Measurements from ENCODE around the gene UBE2E1. TPM values are rescaled to one million over a fixed set of nuclear protein-coding genes. Genes with fewer than 3 reads are reported as not detected.
"Not testable (repeated sequence)": the region's sequence is repeated elsewhere in the genome, so short reads cannot be mapped to it uniquely, and the experiment has no call there.

UBE2E1 gene
- total RNA-seq, 2 donors from 2014 or later, result 61.4 to 86.9 TPM

DNA sequence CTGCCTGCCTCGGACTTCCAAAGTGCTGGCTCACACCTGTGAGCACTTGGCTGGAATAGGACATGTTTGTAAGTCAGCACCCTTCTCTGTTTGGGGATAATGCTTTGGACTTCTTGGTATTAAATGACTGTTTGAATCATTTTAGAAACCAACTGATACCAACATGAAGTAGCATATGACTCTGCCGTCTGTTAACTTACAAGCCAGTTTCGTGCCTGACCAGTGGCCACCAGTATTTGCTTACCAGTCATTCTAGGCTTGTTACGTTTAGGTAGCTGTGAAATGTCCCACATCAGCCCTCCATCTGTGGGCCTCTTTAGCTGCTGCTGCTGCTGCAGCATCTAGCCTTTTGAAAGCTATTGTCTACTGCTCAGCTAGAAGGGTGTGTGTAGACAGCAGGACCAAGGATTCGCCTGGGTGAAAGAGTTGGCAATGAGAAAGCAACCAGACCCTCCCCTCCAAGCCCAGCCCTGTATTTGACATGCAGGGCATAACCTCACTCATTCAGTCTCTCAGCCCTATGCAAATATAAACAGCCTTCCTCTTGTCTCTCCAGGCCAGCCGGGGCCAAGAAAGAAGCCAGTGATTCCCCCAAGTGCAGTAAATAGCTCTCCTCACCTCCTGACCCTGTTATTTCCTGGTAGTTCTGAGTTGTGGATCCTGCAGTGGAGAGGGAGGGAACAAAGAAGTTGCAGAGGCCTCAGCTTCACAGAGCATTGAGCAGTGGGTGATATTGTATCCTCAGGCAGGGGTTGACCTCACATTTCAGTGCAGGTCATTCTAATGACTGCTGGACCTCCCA lies 60.0 kb downstream of the UBE2E1 start:
- Mint-ChIP-seq H3K27me3 (no peaks in the 10 kb centered on the region), H3K36me3 (ENCODE audit: low read depth) (peaks cover 27% of the 10 kb centered on the region), H3K9me3 (no peaks in the 10 kb centered on the region), H3K4me3 (no peak overlapping the region), H3K4me1 (peaks cover 27% of the 10 kb centered on the region), H3K27ac (no peak overlapping the region)
- peak; percentile 16 for ATAC-seq (replicated peaks)

- no peaks in the 10 kb centered on the region for H3K9me3 Mint-ChIP-seq
- peaks cover 23% of the 10 kb centered on the region for H3K4me1 Mint-ChIP-seq
- H3K27ac Mint-ChIP-seq, result peak overlapping the region; percentile 4
- peaks cover 20% of the 10 kb centered on the region for H3K36me3 Mint-ChIP-seq (ENCODE audit: low read depth)
- H3K27me3 Mint-ChIP-seq, result no peaks in the 10 kb centered on the region
- H3K4me3 Mint-ChIP-seq, result no peak overlapping the region
- no peak for ATAC-seq (replicated peaks)
Measured at GRCh38 chr3:23867400-23867799, 61.6 kb downstream of the UBE2E1 start.

GRCh38 chr3:23867838-23868237 lies 62.1 kb downstream of the UBE2E1 start:
- H3K27me3 Mint-ChIP-seq, result no peaks in the 10 kb centered on the region
- H3K9me3 Mint-ChIP-seq, result no peaks in the 10 kb centered on the region
- H3K4me1 Mint-ChIP-seq, result peaks cover 21% of the 10 kb centered on the region
- H3K27ac Mint-ChIP-seq, result peak overlapping the region; percentile 4
- peaks cover 20% of the 10 kb centered on the region for H3K36me3 Mint-ChIP-seq (ENCODE audit: low read depth)
- no peak overlapping the region for H3K4me3 Mint-ChIP-seq
- no peak for ATAC-seq (replicated peaks)

DNA sequence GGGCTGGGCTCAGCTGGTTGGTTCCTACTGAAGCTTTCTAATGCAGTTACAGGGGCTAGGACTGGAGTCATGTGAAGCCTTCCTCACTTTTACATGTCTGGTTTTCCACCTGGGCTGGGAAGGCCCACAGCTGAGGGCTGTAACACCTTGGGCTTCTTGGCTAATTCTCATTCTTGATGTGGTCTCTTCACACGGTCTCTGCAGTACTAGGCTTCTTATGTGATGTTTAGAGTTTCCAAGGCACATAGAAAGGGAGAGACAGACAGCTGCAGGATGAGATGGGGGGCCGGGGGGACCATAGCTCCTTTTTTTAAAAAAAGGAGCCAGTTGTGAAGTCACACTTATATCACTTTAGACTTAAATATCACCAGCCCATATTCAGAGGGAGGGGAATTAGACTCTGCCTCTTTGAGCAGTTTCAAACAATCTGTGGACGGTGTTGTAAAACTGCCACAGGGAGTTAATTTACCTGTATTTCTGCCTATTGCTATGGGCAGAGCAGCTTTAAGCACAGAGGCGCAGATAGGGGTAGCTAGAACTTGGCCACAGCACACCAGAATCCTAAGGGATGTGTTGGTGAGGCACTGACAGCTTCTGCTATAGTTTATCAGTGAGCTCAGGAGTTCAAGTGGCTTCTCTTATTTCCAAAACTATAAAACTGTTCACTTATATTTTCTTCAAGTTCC lies 64.4 kb downstream of the UBE2E1 start:
- Mint-ChIP-seq H3K36me3 (ENCODE audit: low read depth) (peaks cover under 1% of the 10 kb centered on the region), H3K27ac (no peak overlapping the region), H3K27me3 (no peaks in the 10 kb centered on the region), H3K4me3 (no peak overlapping the region), H3K4me1 (peaks cover 8% of the 10 kb centered on the region), H3K9me3 (no peaks in the 10 kb centered on the region)
- no peak for ATAC-seq (replicated peaks)

DNA sequence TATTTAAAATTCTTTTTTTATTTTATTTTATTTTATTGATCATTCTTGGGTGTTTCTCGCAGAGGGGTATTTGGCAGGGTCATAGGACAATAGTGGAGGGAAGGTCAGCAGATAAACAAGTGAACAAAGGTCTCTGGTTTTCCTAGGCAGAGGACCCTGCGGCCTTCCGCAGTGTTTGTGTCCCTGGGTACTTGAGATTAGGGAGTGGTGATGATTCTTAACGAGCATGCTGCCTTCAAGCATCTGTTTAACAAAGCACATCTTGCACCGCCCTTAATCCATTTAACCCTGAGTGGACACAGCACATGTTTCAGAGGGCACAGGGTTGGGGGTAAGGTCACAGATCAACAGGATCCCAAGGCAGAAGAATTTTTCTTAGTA lies 64.9 kb downstream of the UBE2E1 start:
- not testable (repeated sequence) for H3K9me3 Mint-ChIP-seq; H3K4me1 Mint-ChIP-seq; H3K4me3 Mint-ChIP-seq; ATAC-seq (replicated peaks); H3K27me3 Mint-ChIP-seq; H3K27ac Mint-ChIP-seq; H3K36me3 Mint-ChIP-seq (ENCODE audit: low read depth)

DNA sequence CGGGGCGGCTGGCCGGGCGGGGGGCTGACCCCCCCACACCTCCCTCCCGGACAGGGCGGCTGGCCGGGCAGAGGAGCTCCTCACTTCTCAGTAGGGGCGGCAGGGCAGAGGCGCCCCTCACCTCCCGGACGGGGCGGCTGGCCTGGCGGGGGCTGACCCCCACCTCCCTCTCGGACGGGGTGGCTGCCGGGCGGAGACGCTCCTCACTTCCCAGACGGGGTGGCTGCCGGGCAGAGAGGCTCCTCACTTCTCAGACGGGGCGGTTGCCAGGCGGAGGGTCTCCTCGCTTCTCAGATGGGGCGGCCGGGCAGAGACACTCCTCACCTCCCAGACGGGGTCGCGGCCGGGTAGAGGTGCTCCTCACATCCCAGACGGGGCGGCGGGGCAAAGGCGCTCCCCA lies 65.6 kb downstream of the UBE2E1 start:
- H3K9me3 Mint-ChIP-seq; H3K27ac Mint-ChIP-seq; ATAC-seq (replicated peaks); H3K36me3 Mint-ChIP-seq (ENCODE audit: low read depth); H3K27me3 Mint-ChIP-seq; H3K4me1 Mint-ChIP-seq; H3K4me3 Mint-ChIP-seq: not testable (repeated sequence)

DNA sequence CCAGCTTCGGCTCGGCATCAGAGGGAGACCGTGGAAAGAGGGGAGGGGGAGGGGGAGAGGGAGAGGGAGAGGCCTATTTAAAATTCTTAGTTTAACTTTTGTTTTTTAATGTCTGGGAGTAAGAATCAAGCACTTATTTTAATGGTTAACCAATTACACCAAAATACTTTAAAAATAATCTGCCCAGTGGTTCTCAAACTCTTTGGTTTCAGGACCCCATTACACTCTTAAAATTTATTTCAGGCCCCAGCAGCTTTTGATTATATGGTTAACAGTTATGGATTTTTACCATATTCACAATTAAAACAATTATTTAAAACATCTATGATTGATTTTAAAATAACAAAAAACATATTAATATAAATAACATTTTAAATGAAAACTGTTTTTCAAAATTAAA lies 66.6 kb downstream of the UBE2E1 start:
- H3K9me3 Mint-ChIP-seq, result no peaks in the 10 kb centered on the region
- ATAC-seq (replicated peaks), result no peak
- H3K27ac Mint-ChIP-seq, result no peak overlapping the region
- H3K4me3 Mint-ChIP-seq, result no peak overlapping the region
- peaks cover 9% of the 10 kb centered on the region for H3K4me1 Mint-ChIP-seq
- no peaks in the 10 kb centered on the region for H3K27me3 Mint-ChIP-seq
- no peaks in the 10 kb centered on the region for H3K36me3 Mint-ChIP-seq (ENCODE audit: low read depth)

DNA sequence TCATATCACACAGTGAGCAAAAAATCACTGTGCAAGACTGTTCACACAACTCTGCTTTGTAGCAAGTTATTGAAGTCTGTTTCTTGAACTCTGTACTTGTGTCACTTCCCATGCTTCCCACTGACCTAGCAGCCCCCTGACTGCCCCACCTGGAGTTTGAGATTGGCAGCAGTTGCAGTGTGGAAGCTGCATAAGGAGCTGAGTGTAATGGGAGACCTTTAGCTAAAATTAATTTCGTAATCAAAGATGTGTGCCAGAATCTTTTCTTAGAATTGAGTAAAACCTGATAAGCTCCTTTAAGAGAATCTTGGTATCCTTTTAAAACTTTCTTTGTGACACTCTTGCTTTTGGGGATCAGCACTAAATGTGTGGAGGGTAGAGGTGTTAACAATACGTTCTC lies 68.2 kb downstream of the UBE2E1 start:
- Mint-ChIP-seq H3K27ac (no peak overlapping the region), H3K9me3 (no peaks in the 10 kb centered on the region), H3K27me3 (no peaks in the 10 kb centered on the region), H3K4me3 (no peak overlapping the region), H3K4me1 (peaks cover 11% of the 10 kb centered on the region), H3K36me3 (ENCODE audit: low read depth) (no peaks in the 10 kb centered on the region)
- ATAC-seq (replicated peaks), result no peak

GRCh38 chr3:23874359-23875112 lies 68.8 kb downstream of the UBE2E1 start:
- Mint-ChIP-seq H3K4me3 (no peak overlapping the region), H3K4me1 (peaks cover 11% of the 10 kb centered on the region), H3K36me3 (ENCODE audit: low read depth) (no peaks in the 10 kb centered on the region), H3K27ac (no peak overlapping the region), H3K9me3 (no peaks in the 10 kb centered on the region), H3K27me3 (no peaks in the 10 kb centered on the region)
- ATAC-seq (replicated peaks), result no peak

- Mint-ChIP-seq H3K27me3 (no peaks in the 10 kb centered on the region), H3K36me3 (ENCODE audit: low read depth) (no peaks in the 10 kb centered on the region), H3K4me1 (peaks cover 13% of the 10 kb centered on the region), H3K27ac (no peak overlapping the region), H3K9me3 (no peaks in the 10 kb centered on the region), H3K4me3 (no peak overlapping the region)
- no peak for ATAC-seq (replicated peaks)
Measured at GRCh38 chr3:23875113-23875725, 69.5 kb downstream of the UBE2E1 start.

GRCh38 chr3:23876923-23877322 lies 71.2 kb downstream of the UBE2E1 start:
- ATAC-seq (replicated peaks), result no peak
- Mint-ChIP-seq H3K4me1 (peaks cover 13% of the 10 kb centered on the region), H3K27ac (no peak overlapping the region), H3K36me3 (ENCODE audit: low read depth) (no peaks in the 10 kb centered on the region), H3K4me3 (no peak overlapping the region), H3K27me3 (no peaks in the 10 kb centered on the region), H3K9me3 (no peaks in the 10 kb centered on the region)

GRCh38 chr3:23877329-23877980 lies 71.7 kb downstream of the UBE2E1 start:
- Mint-ChIP-seq H3K4me3 (no peak overlapping the region), H3K4me1 (peaks cover 13% of the 10 kb centered on the region), H3K36me3 (ENCODE audit: low read depth) (no peaks in the 10 kb centered on the region), H3K27ac (peak overlapping the region; percentile 61), H3K9me3 (no peaks in the 10 kb centered on the region), H3K27me3 (no peaks in the 10 kb centered on the region)
- ATAC-seq (replicated peaks), result no peak

DNA sequence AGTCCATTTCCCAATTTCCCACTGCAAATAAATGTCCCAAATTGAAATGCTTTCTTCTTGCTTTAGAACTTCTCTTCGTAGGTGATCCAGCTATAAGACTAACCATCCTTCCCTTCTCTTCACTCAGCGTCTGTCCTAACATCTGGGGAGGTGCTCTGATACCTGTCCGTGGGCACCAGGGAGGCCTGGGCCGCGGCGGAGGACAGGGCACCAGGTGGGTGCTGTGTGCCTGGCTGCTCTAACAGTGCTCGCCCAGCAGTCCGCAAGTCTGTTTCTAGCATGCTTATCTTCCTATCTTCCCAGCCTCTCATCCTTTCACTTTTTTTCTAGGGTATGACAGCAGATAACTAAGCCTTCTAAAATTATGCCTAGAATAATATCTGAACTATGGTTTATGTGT lies 73.7 kb downstream of the UBE2E1 start:
- no peak for ATAC-seq (replicated peaks)
- H3K4me1 Mint-ChIP-seq, result peaks cover 13% of the 10 kb centered on the region
- no peaks in the 10 kb centered on the region for H3K27me3 Mint-ChIP-seq
- H3K27ac Mint-ChIP-seq, result no peak overlapping the region
- no peaks in the 10 kb centered on the region for H3K36me3 Mint-ChIP-seq (ENCODE audit: low read depth)
- no peak overlapping the region for H3K4me3 Mint-ChIP-seq
- no peaks in the 10 kb centered on the region for H3K9me3 Mint-ChIP-seq

GRCh38 chr3:23880703-23881339 lies 75.1 kb downstream of the UBE2E1 start:
- peaks cover 13% of the 10 kb centered on the region for H3K4me1 Mint-ChIP-seq
- no peak for ATAC-seq (replicated peaks)
- H3K27me3 Mint-ChIP-seq, result no peaks in the 10 kb centered on the region
- no peaks in the 10 kb centered on the region for H3K36me3 Mint-ChIP-seq (ENCODE audit: low read depth)
- H3K4me3 Mint-ChIP-seq, result no peak overlapping the region
- no peaks in the 10 kb centered on the region for H3K9me3 Mint-ChIP-seq
- no peak overlapping the region for H3K27ac Mint-ChIP-seq

All from activated T-helper 17 cell treated with anti-CD3 and anti-CD28 coated beads, Interleukin-2, amount 50 U/mL, for 72 hours (primary cell).